ENCODE data around the gene MPV17. TPM values are rescaled to one million over a fixed set of nuclear protein-coding genes. Genes with fewer than 3 reads are reported as not detected.

The MPV17 gene
- total and polyA plus RNA-seq, 2 of the 13 experiments (the other 11 are each of a cell fraction or from before 2014, with no cell fraction given), result 48.9 to 129 TPM

GRCh38 chr2:27351802-27352598, 29.1 kb upstream of the MPV17 start:
- no TSS peak for BruUV-seq (replicated peaks)
- 98% methylated on average over 6 of the region's 6 CpGs for WGBS (ENCODE audit: low lambda C conversion rate)
- H3K27ac ChIP-seq (ENCODE audit: extremely low read length, insufficient read depth, low read length), result no peak overlapping the region
- CTCF ChIA-PET (ENCODE audit: low intra/inter-chr PET ratio, low total read pairs), result no interaction called here
- no peaks in the 10 kb centered on the region for H4K20me1 ChIP-seq (ENCODE audit: insufficient read depth, low read length)
- no peak overlapping the region for H3K4me2 ChIP-seq (ENCODE audit: low read depth, low read length)
- in situ Hi-C loops (cut with HindIII; ENCODE audit: extremely low pct_ligation_motif_present, low pct_unique_long_range_greater_than_20kb) (no loop called here), intact Hi-C loops (cut with micrococcal nuclease; ENCODE audit: unreplicated experiment) (no loop called here)
- peaks cover 49% of the 10 kb centered on the region for H3K4me1 ChIP-seq (ENCODE audit: insufficient read depth, low read length)
- H3K27me3 ChIP-seq (ENCODE audit: control insufficient read depth in 1 of 2, insufficient read depth in 2 of 2, low read length in 2 of 2), result no peaks in the 10 kb centered on the region; a peak in 1 of 5 replicates
- peaks cover 1 to 5% of the 10 kb centered on the region in 2 experiments; a peak in 2 of 5 replicates for H3K36me3 ChIP-seq (replicated peaks in 1 of 2; ENCODE audit: control insufficient read depth in 1 of 2, insufficient read depth in 2 of 2, low read length in 2 of 2)
- H3K4me3 ChIP-seq (replicated peaks in 1 of 3; ENCODE audit: insufficient read depth in 1 of 3, low read depth in 2 of 3, low read length in 3 of 3), result no peak overlapping the region
- no peak overlapping the region for H3K9ac ChIP-seq (ENCODE audit: insufficient read depth, low read depth, low read length)
- DNase-seq (ENCODE audit: low spot score) (no peak), FAIRE-seq (no peak), ATAC-seq (no peak)
- no peaks in the 10 kb centered on the region for H3K9me3 ChIP-seq (ENCODE audit: low read length)
- peaks cover 88% of the 10 kb centered on the region for H3K79me2 ChIP-seq (ENCODE audit: insufficient read depth, low read length)
- no peak overlapping the region for H2AFZ ChIP-seq (ENCODE audit: low read length)
- POLR2A ChIA-PET, result interaction anchor here (1.6 to 4.1 kb wide), 3 partner anchors 9 to 29 kb away, joined by 5 to 73 read pairs (median 29); partner anchors contain the start of gene MPV17
- no peak for TF ChIP-seq SNRNP70 (IDR thresholded peaks at IDR 0.05; ENCODE audit: low read depth, low read length)
- TF ChIP-seq RARG (CRISPR knock-in tag; IDR thresholded peaks at IDR 0.05; ENCODE audit: low read depth), result no peak
- no peak for TF ChIP-seq DZIP1 (CRISPR knock-in tag; IDR thresholded peaks at IDR 0.05)
- TF ChIP-seq CEBPZ (IDR thresholded peaks at IDR 0.05; ENCODE audit: low read length), result no peak
- no peak for TF ChIP-seq SIX1 (CRISPR knock-in tag; IDR thresholded peaks at IDR 0.05; ENCODE audit: borderline replicate concordance)
- TF ChIP-seq CBX1 (IDR thresholded peaks at IDR 0.05; ENCODE audit: low read depth), result no peak
- TF ChIP-seq NR3C1 (CRISPR knock-in tag; IDR thresholded peaks at IDR 0.05), result no peak
- TF ChIP-seq MAFK (conservative IDR thresholded peaks at IDR 0.05 in 1 of 2, IDR thresholded peaks at IDR 0.05 in 1 of 2; ENCODE audit: low read length in 2 of 2), result peak; percentile 81 to 83
- no peak for TF ChIP-seq JUND (CRISPR knock-in tag; IDR thresholded peaks at IDR 0.05)
- TF ChIP-seq PPARG (CRISPR knock-in tag; conservative IDR thresholded peaks at IDR 0.05), result no peak
- TF ChIP-seq NFE2L2 (IDR thresholded peaks at IDR 0.05; ENCODE audit: low read length), result no peak
- TF ChIP-seq MAFF (IDR thresholded peaks at IDR 0.05; ENCODE audit: low read depth, low read length), result peak; percentile 75
- 0 out of 2 replicates have a peak, but pooled peaks have one; percentile 25 for TF ChIP-seq RBFOX2 (IDR thresholded peaks at IDR 0.05; ENCODE audit: low read depth, low read length)
- no peak for TF ChIP-seq HCFC1 (IDR thresholded peaks at IDR 0.05; ENCODE audit: low read depth, low read length)

Data from HepG2 (cell line).